Ovary (tissue), 3 donors: Measurements from ENCODE around the gene CENPP.

Source experiments
- EP300 ChIP-seq: sonication (generic); formaldehyde crosslinking; IDR thresholded peaks from one replicate; pipeline ENCODE4 v1.6.1; 2017; ENCODE audit warnings: antibody characterized with exemption
- TF ChIP-seq, protein P1 (sequence below), 3 donors: fragments of 450-650 bp in 2 of 3; fragments of 200-600 bp in 1 of 3; IDR thresholded peaks; one replicate each; pipeline versions ENCODE4 v1.5.1 to v1.8.0; 2016 to 2022; ENCODE audit warnings: antibody characterized with exemption in 3 of 3, mild to moderate bottlenecking in 1 of 3
- donor health status: DM: no; HTN: no; CAD: no.

GRCh38 chr9:92527832-92528521 is 202.2 kb downstream of the CENPP start:
- TF ChIP-seq, protein P1, sequence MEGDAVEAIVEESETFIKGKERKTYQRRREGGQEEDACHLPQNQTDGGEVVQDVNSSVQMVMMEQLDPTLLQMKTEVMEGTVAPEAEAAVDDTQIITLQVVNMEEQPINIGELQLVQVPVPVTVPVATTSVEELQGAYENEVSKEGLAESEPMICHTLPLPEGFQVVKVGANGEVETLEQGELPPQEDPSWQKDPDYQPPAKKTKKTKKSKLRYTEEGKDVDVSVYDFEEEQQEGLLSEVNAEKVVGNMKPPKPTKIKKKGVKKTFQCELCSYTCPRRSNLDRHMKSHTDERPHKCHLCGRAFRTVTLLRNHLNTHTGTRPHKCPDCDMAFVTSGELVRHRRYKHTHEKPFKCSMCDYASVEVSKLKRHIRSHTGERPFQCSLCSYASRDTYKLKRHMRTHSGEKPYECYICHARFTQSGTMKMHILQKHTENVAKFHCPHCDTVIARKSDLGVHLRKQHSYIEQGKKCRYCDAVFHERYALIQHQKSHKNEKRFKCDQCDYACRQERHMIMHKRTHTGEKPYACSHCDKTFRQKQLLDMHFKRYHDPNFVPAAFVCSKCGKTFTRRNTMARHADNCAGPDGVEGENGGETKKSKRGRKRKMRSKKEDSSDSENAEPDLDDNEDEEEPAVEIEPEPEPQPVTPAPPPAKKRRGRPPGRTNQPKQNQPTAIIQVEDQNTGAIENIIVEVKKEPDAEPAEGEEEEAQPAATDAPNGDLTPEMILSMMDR (IDR thresholded peaks at IDR 0.05) = no peak
- TF ChIP-seq EP300 = no peak
